NCI-H2196 treated with DMSO at 0.1 percent for 48 hours (cell line): ENCODE measurements around the gene SMIM3.
A peak's percentile ranks its signal among the peaks of the same experiment; 100 is the strongest.
"Not testable (repeated sequence)": the region's sequence is repeated elsewhere in the genome, so short reads cannot be mapped to it uniquely, and the experiment has no call there.

Source experiments
- DNase-seq: peaks from one replicate; lab custom pipeline; 2025; ENCODE audit not compliant: unreplicated experiment; lab: John Stamatoyannopoulos, UW

SMIM3 gene

GRCh38 chr5:150793423-150793888 lies 14.9 kb downstream of the SMIM3 start:
- not testable (repeated sequence) for DNase-seq

GRCh38 chr5:150794927-150795326 lies 16.4 kb downstream of the SMIM3 start:
- DNase-seq: no peak

- no peak for DNase-seq
Observed at GRCh38 chr5:150797384-150797783, 18.8 kb downstream of the SMIM3 start.

GRCh38 chr5:150801117-150801927 lies 22.8 kb downstream of the SMIM3 start:
- peak; percentile 33 for DNase-seq

- DNase-seq: no peak
Observed at GRCh38 chr5:150804388-150804787, 25.8 kb downstream of the SMIM3 start.

GRCh38 chr5:150809363-150809762 lies 30.8 kb downstream of the SMIM3 start:
- DNase-seq: no peak

GRCh38 chr5:150815010-150815409 lies 36.5 kb downstream of the SMIM3 start:
- DNase-seq: no peak

- DNase-seq: no peak
Observed at GRCh38 chr5:150816946-150817345, 38.4 kb downstream of the SMIM3 start.

- no peak for DNase-seq
Observed at GRCh38 chr5:150829744-150830143, 51.2 kb downstream of the SMIM3 start.

GRCh38 chr5:150831821-150832220 lies 53.3 kb downstream of the SMIM3 start:
- not testable (repeated sequence) for DNase-seq

GRCh38 chr5:150836064-150836463 lies 57.5 kb downstream of the SMIM3 start:
- no peak for DNase-seq

- DNase-seq: no peak
Observed at GRCh38 chr5:150836703-150837102, 58.1 kb downstream of the SMIM3 start.

GRCh38 chr5:150845185-150845859 lies 66.8 kb downstream of the SMIM3 start:
- DNase-seq: not testable (repeated sequence)

- DNase-seq: not testable (repeated sequence)
Observed at GRCh38 chr5:150846308-150846653, 67.7 kb downstream of the SMIM3 start, which contains the start of gene IRGM. IRGM (plus strand) TSS chr5:150846521; CDS start chr5:150848124, 1,603 bp downstream.
